Stimulated activated naive B cell treated with anti-CD40 and anti-IgM and Interleukin-4, amounts not matched to agents 10 μg/mL and 1 μg/mL and 100 μg/mL, for 72 hours (primary cell): ENCODE data around the gene REV3L.

ENCODE experiments used
- ATAC-seq, 2 donors: fragments of 150-1000 bp; cut with Tn5 transposase; replicated peaks; 2 replicates each; pipeline ENCODE4 v1.10.0; 2021; ENCODE audit warnings: moderate library complexity in 1 of 2
- DNase-seq: peaks from one replicate; pipeline ENCODE4 v3.0.0; 2021
- H3K27ac Mint-ChIP-seq: one replicate; pipeline ENCODE4 v1.8.0; 2022; ENCODE audit warnings: mild to moderate bottlenecking, mixed read lengths
- H3K27me3 Mint-ChIP-seq, 2 donors: one replicate each; pipeline ENCODE4 v1.8.0; 2022; ENCODE audit warnings: mixed read lengths in 2 of 2
- H3K36me3 Mint-ChIP-seq, 2 donors: one replicate each; pipeline ENCODE4 v1.8.0; 2022; ENCODE audit warnings: mixed read lengths in 2 of 2, mild to moderate bottlenecking in 1 of 2
- H3K4me1 Mint-ChIP-seq, 2 donors: one replicate each; pipeline ENCODE4 v1.8.0; 2022; ENCODE audit warnings: mixed read lengths in 2 of 2, mild to moderate bottlenecking in 1 of 2
- H3K4me3 Mint-ChIP-seq, 2 donors: one replicate each; pipeline ENCODE4 v1.8.0; 2022; ENCODE audit warnings: mild to moderate bottlenecking in 2 of 2, mixed read lengths in 2 of 2, moderate library complexity in 1 of 2
- H3K9me3 Mint-ChIP-seq, 2 donors: one replicate each; pipeline ENCODE4 v1.8.0; 2022; ENCODE audit warnings: mixed read lengths in 2 of 2, mild to moderate bottlenecking in 1 of 2

REV3L gene

GRCh38 chr6:111470991-111471390 is 12.0 kb downstream of the REV3L start:
- no peaks in the 10 kb centered on the region for H3K36me3 Mint-ChIP-seq
- ATAC-seq, result no peak
- DNase-seq, result no peak
- H3K4me1 Mint-ChIP-seq, result peaks cover 15 to 28% of the 10 kb centered on the region in 2 donors
- H3K9me3 Mint-ChIP-seq, result no peaks in the 10 kb centered on the region
- H3K27ac Mint-ChIP-seq, result no peak overlapping the region
- H3K4me3 Mint-ChIP-seq, result no peak overlapping the region
- no peaks in the 10 kb centered on the region for H3K27me3 Mint-ChIP-seq

GRCh38 chr6:111469543-111469942 is 13.5 kb downstream of the REV3L start:
- ATAC-seq, result no peak
- no peaks in the 10 kb centered on the region for H3K9me3 Mint-ChIP-seq
- H3K36me3 Mint-ChIP-seq, result peaks cover 0 to 2% of the 10 kb centered on the region in 2 donors
- H3K27ac Mint-ChIP-seq, result no peak overlapping the region
- DNase-seq, result no peak
- no peaks in the 10 kb centered on the region for H3K27me3 Mint-ChIP-seq
- H3K4me3 Mint-ChIP-seq, result no peak overlapping the region
- peaks cover 13 to 24% of the 10 kb centered on the region in 2 donors for H3K4me1 Mint-ChIP-seq

DNA sequence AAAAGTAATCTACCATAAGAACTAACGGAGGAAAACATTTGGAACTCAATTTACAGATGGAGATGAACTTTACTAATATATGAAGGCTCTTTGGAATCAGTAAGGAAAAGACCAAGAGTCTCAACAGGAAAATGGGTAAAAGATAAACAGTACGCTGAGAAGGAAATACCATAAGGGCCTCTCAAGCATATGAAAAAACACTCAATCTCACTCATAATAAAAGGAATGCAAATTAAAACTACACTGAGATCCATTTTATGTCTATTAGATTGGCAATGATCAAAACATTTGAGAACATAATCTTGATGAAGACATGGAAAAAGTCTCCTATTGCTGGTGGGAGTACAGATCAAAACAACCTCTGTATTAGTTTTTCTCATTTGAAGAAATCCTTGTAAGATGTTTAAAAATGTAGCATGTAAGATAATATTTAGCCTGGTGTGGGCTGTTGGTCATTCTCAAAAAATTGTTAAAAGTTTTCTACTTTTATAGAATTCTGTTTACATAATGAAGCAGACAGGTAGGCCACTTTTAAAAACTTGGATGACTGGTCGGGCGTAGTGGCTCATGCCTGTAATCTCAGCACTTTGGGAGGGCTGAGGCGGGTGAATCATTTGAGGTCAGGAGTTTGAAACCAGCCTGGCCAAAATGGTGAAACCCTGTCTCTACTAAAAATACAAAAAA is 14.5 kb downstream of the REV3L start:
- Mint-ChIP-seq H3K4me1 (peaks cover 13 to 24% of the 10 kb centered on the region in 2 donors), H3K9me3 (no peaks in the 10 kb centered on the region), H3K36me3 (peaks cover 0 to 2% of the 10 kb centered on the region in 2 donors), H3K27ac (no peak overlapping the region), H3K4me3 (no peak overlapping the region), H3K27me3 (no peaks in the 10 kb centered on the region)
- ATAC-seq (no peak), DNase-seq (no peak)

GRCh38 chr6:111464184-111464583 is 18.8 kb downstream of the REV3L start:
- no peak for DNase-seq
- Mint-ChIP-seq H3K36me3 (peaks cover 11% of the 10 kb centered on the region in 2 donors), H3K27me3 (no peaks in the 10 kb centered on the region), H3K4me1 (peaks cover 16 to 21% of the 10 kb centered on the region in 2 donors), H3K4me3 (no peak overlapping the region), H3K27ac (no peak overlapping the region), H3K9me3 (peaks cover 4 to 5% of the 10 kb centered on the region in 2 donors)
- ATAC-seq, result no peak

- H3K27ac Mint-ChIP-seq, result no peak overlapping the region
- no peaks in the 10 kb centered on the region for H3K27me3 Mint-ChIP-seq
- ATAC-seq, result no peak
- no peak overlapping the region for H3K4me3 Mint-ChIP-seq
- DNase-seq, result no peak
- peaks cover 16 to 17% of the 10 kb centered on the region in 2 donors for H3K9me3 Mint-ChIP-seq
- H3K36me3 Mint-ChIP-seq, result peaks cover 24% of the 10 kb centered on the region in 2 donors
- peaks cover 14 to 18% of the 10 kb centered on the region in 2 donors for H3K4me1 Mint-ChIP-seq
These were observed 20.1 kb downstream of the REV3L start for GRCh38 chr6:111462770-111463391.

- ATAC-seq (no peak), DNase-seq (no peak)
- peaks cover 29% of the 10 kb centered on the region in 2 donors for H3K36me3 Mint-ChIP-seq
- peaks cover 11 to 19% of the 10 kb centered on the region in 2 donors for H3K4me1 Mint-ChIP-seq
- peak overlapping the region in 1 of 2 donors; percentile 43 for H3K4me3 Mint-ChIP-seq
- no peaks in the 10 kb centered on the region for H3K27me3 Mint-ChIP-seq
- H3K27ac Mint-ChIP-seq, result no peak overlapping the region
- peaks cover 16 to 21% of the 10 kb centered on the region in 2 donors for H3K9me3 Mint-ChIP-seq
These were observed 21.2 kb downstream of the REV3L start for GRCh38 chr6:111461860-111462259.

- H3K4me3 Mint-ChIP-seq, result no peak overlapping the region
- H3K27me3 Mint-ChIP-seq, result no peaks in the 10 kb centered on the region
- peaks cover 10 to 19% of the 10 kb centered on the region in 2 donors for H3K4me1 Mint-ChIP-seq
- peaks cover 38 to 40% of the 10 kb centered on the region in 2 donors for H3K36me3 Mint-ChIP-seq
- ATAC-seq (no peak), DNase-seq (no peak)
- H3K27ac Mint-ChIP-seq, result no peak overlapping the region
- peaks cover 16 to 21% of the 10 kb centered on the region in 2 donors for H3K9me3 Mint-ChIP-seq
These were observed 24.3 kb downstream of the REV3L start for GRCh38 chr6:111458670-111459232.

- Mint-ChIP-seq H3K27ac (no peak overlapping the region), H3K9me3 (peaks cover 16 to 21% of the 10 kb centered on the region in 2 donors), H3K4me3 (no peak overlapping the region), H3K36me3 (peaks cover 38 to 40% of the 10 kb centered on the region in 2 donors), H3K27me3 (no peaks in the 10 kb centered on the region), H3K4me1 (peaks cover 3 to 21% of the 10 kb centered on the region in 2 donors)
- ATAC-seq, result no peak
- no peak for DNase-seq
These were observed 26.8 kb downstream of the REV3L start for GRCh38 chr6:111456208-111456607.

DNA sequence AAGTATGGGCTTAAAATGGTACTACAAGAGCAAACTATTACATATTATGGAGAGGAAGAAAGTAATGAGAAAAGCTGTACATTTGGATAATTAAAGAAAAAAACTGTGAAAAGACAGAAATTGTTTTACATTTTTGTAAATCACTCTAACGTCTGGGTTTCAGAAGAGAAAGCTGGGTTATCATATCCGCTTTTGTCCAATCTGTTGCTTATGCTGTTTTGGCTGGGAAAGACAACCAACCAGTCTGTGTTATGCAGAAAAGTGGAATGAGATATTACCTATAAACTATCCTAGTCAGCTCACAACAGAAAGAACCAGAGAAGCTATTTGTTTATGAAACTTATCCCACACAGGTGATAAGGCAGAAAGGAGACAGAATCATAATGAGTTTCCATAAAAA is 32.4 kb downstream of the REV3L start:
- no peak for DNase-seq
- H3K4me1 Mint-ChIP-seq, result peaks cover 6 to 17% of the 10 kb centered on the region in 2 donors

DNA sequence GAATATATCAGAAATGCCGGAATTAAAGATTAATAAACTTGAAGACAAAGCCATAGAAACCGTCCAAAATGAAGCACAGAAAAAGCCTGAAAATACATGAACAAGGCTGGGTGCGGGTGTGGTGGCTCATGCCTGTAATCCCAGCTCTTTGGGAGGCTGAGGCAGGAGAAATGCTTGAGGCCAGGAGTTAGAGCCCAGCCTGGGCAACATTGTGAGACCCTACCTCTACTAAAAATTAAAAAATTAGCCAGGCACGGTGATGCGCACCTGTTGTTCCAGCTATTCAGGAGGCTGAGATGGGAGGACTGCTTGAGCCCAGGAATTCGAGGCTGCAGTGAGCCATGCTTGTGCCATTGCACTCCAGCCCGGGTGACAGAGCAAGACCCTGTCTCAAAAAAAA is 32.9 kb downstream of the REV3L start:
- ATAC-seq, result no peak
- no peak overlapping the region for H3K4me3 Mint-ChIP-seq

More for the DNA sequence above, 32.4 kb downstream of the REV3L start:
- H3K27ac Mint-ChIP-seq, result no peak overlapping the region
- H3K36me3 Mint-ChIP-seq, result peaks cover 12 to 13% of the 10 kb centered on the region in 2 donors
- H3K27me3 Mint-ChIP-seq, result no peaks in the 10 kb centered on the region
- H3K9me3 Mint-ChIP-seq, result no peaks in the 10 kb centered on the region
- no peak overlapping the region for H3K4me3 Mint-ChIP-seq
- ATAC-seq, result no peak

GRCh38 chr6:111449129-111449528 is 33.9 kb downstream of the REV3L start:
- no peak overlapping the region for H3K27ac Mint-ChIP-seq
- no peaks in the 10 kb centered on the region for H3K27me3 Mint-ChIP-seq
- peaks cover 8 to 29% of the 10 kb centered on the region in 2 donors for H3K4me1 Mint-ChIP-seq
- ATAC-seq (no peak), DNase-seq (no peak)
- H3K4me3 Mint-ChIP-seq, result no peak overlapping the region
- H3K9me3 Mint-ChIP-seq, result no peaks in the 10 kb centered on the region
- peaks cover 3 to 4% of the 10 kb centered on the region in 2 donors for H3K36me3 Mint-ChIP-seq

More for the DNA sequence above, 32.9 kb downstream of the REV3L start:
- no peaks in the 10 kb centered on the region for H3K27me3 Mint-ChIP-seq
- no peaks in the 10 kb centered on the region for H3K9me3 Mint-ChIP-seq
- no peak overlapping the region for H3K27ac Mint-ChIP-seq
- DNase-seq, result no peak
- H3K4me1 Mint-ChIP-seq, result peaks cover 8 to 20% of the 10 kb centered on the region in 2 donors
- peaks cover 10 to 12% of the 10 kb centered on the region in 2 donors for H3K36me3 Mint-ChIP-seq

GRCh38 chr6:111447051-111447450 is 36.0 kb downstream of the REV3L start:
- peaks cover 3% of the 10 kb centered on the region in 2 donors for H3K36me3 Mint-ChIP-seq
- H3K4me3 Mint-ChIP-seq, result no peak overlapping the region
- DNase-seq, result no peak
- peaks cover 16 to 35% of the 10 kb centered on the region in 2 donors for H3K4me1 Mint-ChIP-seq
- no peaks in the 10 kb centered on the region for H3K9me3 Mint-ChIP-seq
- no peak overlapping the region for H3K27ac Mint-ChIP-seq
- no peaks in the 10 kb centered on the region for H3K27me3 Mint-ChIP-seq
- ATAC-seq, result no peak

DNA sequence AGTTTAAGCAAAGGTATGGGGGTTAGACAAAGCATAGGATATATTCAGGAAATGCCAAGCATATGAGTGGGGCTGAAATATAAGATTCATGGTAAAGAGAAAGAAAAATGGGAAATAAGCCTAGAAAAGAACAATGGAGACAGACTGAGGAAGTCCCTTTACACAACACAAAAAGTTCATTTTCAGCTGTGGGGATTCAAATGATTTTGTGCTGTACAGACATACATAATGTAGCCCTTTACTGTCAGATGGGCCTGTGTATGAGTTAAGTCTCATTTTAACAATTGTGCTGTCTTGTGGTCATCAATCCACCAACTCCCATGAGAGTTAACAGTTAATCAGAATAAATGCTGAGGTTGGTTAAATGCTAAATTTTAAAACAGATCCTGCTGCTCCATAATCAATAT is 37.2 kb downstream of the REV3L start:
- ATAC-seq, result no peak
- Mint-ChIP-seq H3K27me3 (no peaks in the 10 kb centered on the region), H3K27ac (no peak overlapping the region), H3K4me1 (peaks cover 27 to 41% of the 10 kb centered on the region in 2 donors), H3K9me3 (no peaks in the 10 kb centered on the region), H3K36me3 (peaks cover 3% of the 10 kb centered on the region in 2 donors), H3K4me3 (no peak overlapping the region)
- DNase-seq, result no peak

GRCh38 chr6:111444794-111445193 is 38.2 kb downstream of the REV3L start:
- H3K4me3 Mint-ChIP-seq, result no peak overlapping the region
- H3K36me3 Mint-ChIP-seq, result peaks cover 3% of the 10 kb centered on the region in 2 donors
- no peak for DNase-seq
- ATAC-seq, result no peak
- H3K4me1 Mint-ChIP-seq, result peaks cover 27 to 44% of the 10 kb centered on the region in 2 donors
- no peaks in the 10 kb centered on the region for H3K27me3 Mint-ChIP-seq
- H3K27ac Mint-ChIP-seq, result no peak overlapping the region
- H3K9me3 Mint-ChIP-seq, result no peaks in the 10 kb centered on the region
